Activated naive CD4-positive, alpha-beta T cell treated with anti-CD3 and anti-CD28 coated beads, Interleukin-2, amount 10 ng/mL, durations not matched to agents 7 days and 5 days (primary cell): ENCODE measurements around the gene EZR.

Experiments
- CTCF ChIA-PET: fragments of 350-600 bp; sonication (Branson Sonifier 250); formaldehyde crosslinking; loops from one replicate; lab custom pipeline; 2021; ENCODE audit warnings: antibody characterized with exemption; lab: Charles Lee
- DNase-seq: peaks from one replicate; pipeline ENCODE4 v3.0.0-alpha.2; 2020
- H3K27ac Mint-ChIP-seq: one replicate; pipeline ENCODE4 v1.8.0; 2021; ENCODE audit warnings: mild to moderate bottlenecking, moderate library complexity, mixed read lengths
- H3K27me3 Mint-ChIP-seq: one replicate; pipeline ENCODE4 v1.8.0; 2021; ENCODE audit warnings: mild to moderate bottlenecking, mixed read lengths
- H3K36me3 Mint-ChIP-seq: one replicate; pipeline ENCODE4 v1.8.0; 2021; ENCODE audit warnings: mixed read lengths
- H3K4me1 Mint-ChIP-seq: one replicate; pipeline ENCODE4 v1.8.0; 2021; ENCODE audit warnings: mixed read lengths
- H3K4me3 Mint-ChIP-seq: one replicate; pipeline ENCODE4 v1.8.0; 2021; ENCODE audit warnings: mild to moderate bottlenecking, moderate library complexity, mixed read lengths
- H3K9me3 Mint-ChIP-seq: one replicate; pipeline ENCODE4 v1.8.0; 2021; ENCODE audit warnings: mixed read lengths

EZR gene

GRCh38 chr6:158817728-158818580 is 1.2 kb downstream of the EZR start:
- no peaks in the 10 kb centered on the region for H3K9me3 Mint-ChIP-seq
- H3K4me1 Mint-ChIP-seq, result peaks cover 52% of the 10 kb centered on the region
- peak overlapping the region; percentile 98 for H3K27ac Mint-ChIP-seq
- H3K27me3 Mint-ChIP-seq, result peaks cover 2% of the 10 kb centered on the region
- peaks cover 46% of the 10 kb centered on the region for H3K36me3 Mint-ChIP-seq
- peak overlapping the region; percentile 99 for H3K4me3 Mint-ChIP-seq
- peak; percentile 84 for DNase-seq
- CTCF ChIA-PET, result interaction anchor here (1.4 kb wide), 1 partner anchor 28 kb away, joined by 3 read pairs; no protein-coding TSS in a partner anchor

- peaks cover 54% of the 10 kb centered on the region for H3K36me3 Mint-ChIP-seq
- peak; percentile 49 for DNase-seq
Measured at GRCh38 chr6:158816803-158817727, 2.1 kb downstream of the EZR start.

GRCh38 chr6:158816329-158816728 is 2.8 kb downstream of the EZR start:
- H3K4me3 Mint-ChIP-seq, result peak overlapping the region; percentile 99
- H3K4me1 Mint-ChIP-seq, result peaks cover 65% of the 10 kb centered on the region
- no peaks in the 10 kb centered on the region for H3K9me3 Mint-ChIP-seq
- peak overlapping the region; percentile 98 for H3K27ac Mint-ChIP-seq
- CTCF ChIA-PET, result interaction anchor here (1.0 kb wide), 1 partner anchor 27 kb away, joined by 3 read pairs; no protein-coding TSS in a partner anchor
- no peaks in the 10 kb centered on the region for H3K27me3 Mint-ChIP-seq
- peaks cover 60% of the 10 kb centered on the region for H3K36me3 Mint-ChIP-seq
- no peak for DNase-seq

More at GRCh38 chr6:158816803-158817727, 2.1 kb downstream of the EZR start:
- Mint-ChIP-seq H3K9me3 (no peaks in the 10 kb centered on the region), H3K4me3 (peak overlapping the region; percentile 99), H3K27me3 (no peaks in the 10 kb centered on the region), H3K4me1 (peaks cover 58% of the 10 kb centered on the region), H3K27ac (peak overlapping the region; percentile 98)
- CTCF ChIA-PET, result interaction anchor here (1.0 to 1.4 kb wide), 2 partner anchors 28 to 29 kb away, joined by 3 read pairs; no protein-coding TSS in a partner anchor

- Mint-ChIP-seq H3K27ac (peak overlapping the region; percentile 98), H3K36me3 (peaks cover 60% of the 10 kb centered on the region), H3K4me1 (peaks cover 69% of the 10 kb centered on the region), H3K4me3 (peak overlapping the region; percentile 99), H3K27me3 (no peaks in the 10 kb centered on the region), H3K9me3 (no peaks in the 10 kb centered on the region)
- CTCF ChIA-PET, result interaction anchor here (1.0 kb wide), 1 partner anchor 26 kb away, joined by 3 read pairs; no protein-coding TSS in a partner anchor
- DNase-seq, result peak; percentile 35
Measured at GRCh38 chr6:158815907-158816306, 3.3 kb downstream of the EZR start.

GRCh38 chr6:158815379-158815724 is 3.8 kb downstream of the EZR start:
- peaks cover 74% of the 10 kb centered on the region for H3K4me1 Mint-ChIP-seq
- no peaks in the 10 kb centered on the region for H3K9me3 Mint-ChIP-seq
- H3K27ac Mint-ChIP-seq, result peak overlapping the region; percentile 98
- H3K36me3 Mint-ChIP-seq, result peaks cover 63% of the 10 kb centered on the region
- CTCF ChIA-PET, result no interaction called here
- no peaks in the 10 kb centered on the region for H3K27me3 Mint-ChIP-seq
- DNase-seq, result no peak
- H3K4me3 Mint-ChIP-seq, result peak overlapping the region; percentile 99

- peak; percentile 32 for DNase-seq
- Mint-ChIP-seq H3K27me3 (no peaks in the 10 kb centered on the region), H3K36me3 (peaks cover 83% of the 10 kb centered on the region), H3K27ac (peak overlapping the region; percentile 82), H3K4me3 (peak overlapping the region; percentile 30), H3K9me3 (no peaks in the 10 kb centered on the region), H3K4me1 (peaks cover 91% of the 10 kb centered on the region)
- CTCF ChIA-PET, result interaction anchor here (0.6 to 2.0 kb wide), 4 partner anchors 11 to 160 kb away, joined by 3 to 8 read pairs (median 4); no protein-coding TSS in a partner anchor
Measured at GRCh38 chr6:158813032-158813431, 6.1 kb downstream of the EZR start.

DNA sequence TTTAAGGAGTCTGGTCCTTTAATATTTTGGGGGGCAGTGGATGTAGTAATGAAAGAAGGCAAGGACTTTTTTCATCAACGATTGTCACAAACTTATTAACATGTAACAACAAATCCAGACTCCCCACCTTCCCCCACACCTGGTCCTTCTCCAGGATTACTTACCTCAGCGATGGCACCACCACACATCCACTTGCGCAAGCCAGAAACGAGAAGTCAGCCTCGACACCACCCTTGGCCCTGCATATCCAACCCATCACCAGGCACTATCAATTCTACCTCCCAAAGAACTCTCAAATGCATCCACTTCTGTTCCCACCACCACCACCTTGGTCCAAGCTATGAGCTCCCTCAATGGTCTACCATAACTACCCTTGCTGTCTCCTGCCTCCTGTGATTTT is 6.6 kb downstream of the EZR start:
- CTCF ChIA-PET, result no interaction called here
- Mint-ChIP-seq H3K4me1 (peaks cover 95% of the 10 kb centered on the region), H3K4me3 (peak overlapping the region; percentile 30), H3K9me3 (no peaks in the 10 kb centered on the region), H3K27ac (peak overlapping the region; percentile 82), H3K36me3 (peaks cover 83% of the 10 kb centered on the region), H3K27me3 (no peaks in the 10 kb centered on the region)
- DNase-seq, result no peak

DNA sequence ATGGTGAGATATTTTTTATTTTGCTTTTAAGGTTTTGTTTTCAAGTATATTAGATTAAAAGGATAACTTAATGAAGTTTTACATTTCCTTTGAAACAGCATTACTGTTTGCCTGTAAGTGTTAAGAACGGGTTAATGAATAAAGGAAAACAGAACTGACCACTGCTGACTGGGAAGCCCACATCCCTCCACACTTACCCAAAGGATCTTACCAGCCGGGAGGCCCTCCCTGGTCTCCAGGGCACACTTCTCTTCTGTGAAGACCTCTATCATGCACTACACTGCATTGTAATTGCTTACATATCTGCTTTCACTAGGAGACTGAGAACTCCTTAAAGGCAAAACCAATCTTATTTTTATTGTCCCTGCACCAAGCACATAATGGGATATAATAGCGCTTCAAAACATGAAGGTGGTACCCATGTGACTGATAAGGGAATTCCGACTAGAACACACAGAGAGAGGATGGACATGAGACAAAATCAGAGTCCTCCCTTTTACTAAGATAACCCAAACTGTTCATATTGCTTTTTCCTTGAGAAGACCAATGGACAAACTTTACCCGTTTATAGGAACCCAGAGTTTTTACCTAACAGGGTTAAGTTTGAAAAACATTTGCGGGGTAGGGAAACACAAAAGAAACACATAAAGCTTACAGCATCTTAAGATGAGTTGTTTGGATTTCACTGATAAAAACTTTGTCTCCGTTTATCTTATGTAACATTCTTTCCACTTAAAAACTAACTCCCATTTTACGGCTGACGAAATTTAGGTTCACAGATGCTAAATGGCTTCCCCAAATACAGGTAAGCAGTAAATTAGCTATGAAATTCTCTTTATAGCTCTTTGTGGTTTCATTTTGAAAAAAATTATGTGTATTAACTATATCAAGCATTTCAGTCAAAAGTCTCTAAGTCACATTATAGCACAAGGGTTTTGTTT is 8.7 kb downstream of the EZR start:
- Mint-ChIP-seq H3K27ac (no peak overlapping the region), H3K9me3 (no peaks in the 10 kb centered on the region), H3K4me1 (peaks cover 98% of the 10 kb centered on the region), H3K36me3 (peaks cover 82% of the 10 kb centered on the region), H3K27me3 (no peaks in the 10 kb centered on the region), H3K4me3 (no peak overlapping the region)
- CTCF ChIA-PET, result interaction anchor here (0.8 to 1.2 kb wide), 2 partner anchors 21 to 148 kb away, joined by 3 read pairs; no protein-coding TSS in a partner anchor
- DNase-seq, result no peak

- Mint-ChIP-seq H3K27me3 (no peaks in the 10 kb centered on the region), H3K27ac (peak overlapping the region; percentile 80), H3K4me3 (no peak overlapping the region), H3K9me3 (no peaks in the 10 kb centered on the region), H3K36me3 (peaks cover 75% of the 10 kb centered on the region), H3K4me1 (peaks cover 96% of the 10 kb centered on the region)
- CTCF ChIA-PET, result interaction anchor here (0.8 to 1.2 kb wide), 2 partner anchors 10 to 16 kb away, joined by 3 to 6 read pairs; no protein-coding TSS in a partner anchor
- DNase-seq, result no peak
Measured at GRCh38 chr6:158808941-158809678, 10.1 kb downstream of the EZR start.

GRCh38 chr6:158808442-158808833 is 10.7 kb downstream of the EZR start:
- Mint-ChIP-seq H3K4me3 (no peak overlapping the region), H3K27ac (peak overlapping the region; percentile 74), H3K27me3 (no peaks in the 10 kb centered on the region), H3K36me3 (peaks cover 71% of the 10 kb centered on the region), H3K4me1 (peaks cover 96% of the 10 kb centered on the region), H3K9me3 (no peaks in the 10 kb centered on the region)
- DNase-seq, result no peak
- CTCF ChIA-PET, result interaction anchor here (0.7 to 1.2 kb wide), 3 partner anchors 15 to 111 kb away, joined by 3 to 6 read pairs (median 3); no protein-coding TSS in a partner anchor

- CTCF ChIA-PET, result interaction anchor here (0.6 to 0.9 kb wide), 3 partner anchors 44 to 237 kb away, joined by 3 to 5 read pairs (median 3); no protein-coding TSS in a partner anchor
- Mint-ChIP-seq H3K4me3 (no peak overlapping the region), H3K27ac (peak overlapping the region; percentile 74), H3K9me3 (no peaks in the 10 kb centered on the region), H3K36me3 (peaks cover 64% of the 10 kb centered on the region), H3K4me1 (peaks cover 95% of the 10 kb centered on the region), H3K27me3 (no peaks in the 10 kb centered on the region)
- no peak for DNase-seq
Measured at GRCh38 chr6:158807515-158808441, 11.4 kb downstream of the EZR start.
